GM18507 (cell line): ENCODE data around the gene TBC1D30.
A peak's percentile ranks its signal among the peaks of the same experiment; 100 is the strongest.
"Not testable (repeated sequence)": the region's sequence is repeated elsewhere in the genome, so short reads cannot be mapped to it uniquely, and the experiment has no call there.

Source experiments
- DNase-seq: peaks from one replicate; pipeline ENCODE4 v3.0.0; 2011; ENCODE audit warnings: low read depth; ENCODE audit not compliant: insufficient read length; ENCODE audit errors: extremely low spot score
- FAIRE-seq: peaks from 2 replicates; lab custom pipeline; 2011; peaks lifted over from hg19 to GRCh38; lab: Jason Lieb, UNC

Gene TBC1D30

GRCh38 chr12:64824500-64825142, at the start of gene TBC1D30:
TSS of gene TBC1D30 (plus strand) at chr12:64824647. CDS start at chr12:64824880, 233 bp downstream.
- FAIRE-seq (no peak), DNase-seq (peak; percentile 11)

DNA sequence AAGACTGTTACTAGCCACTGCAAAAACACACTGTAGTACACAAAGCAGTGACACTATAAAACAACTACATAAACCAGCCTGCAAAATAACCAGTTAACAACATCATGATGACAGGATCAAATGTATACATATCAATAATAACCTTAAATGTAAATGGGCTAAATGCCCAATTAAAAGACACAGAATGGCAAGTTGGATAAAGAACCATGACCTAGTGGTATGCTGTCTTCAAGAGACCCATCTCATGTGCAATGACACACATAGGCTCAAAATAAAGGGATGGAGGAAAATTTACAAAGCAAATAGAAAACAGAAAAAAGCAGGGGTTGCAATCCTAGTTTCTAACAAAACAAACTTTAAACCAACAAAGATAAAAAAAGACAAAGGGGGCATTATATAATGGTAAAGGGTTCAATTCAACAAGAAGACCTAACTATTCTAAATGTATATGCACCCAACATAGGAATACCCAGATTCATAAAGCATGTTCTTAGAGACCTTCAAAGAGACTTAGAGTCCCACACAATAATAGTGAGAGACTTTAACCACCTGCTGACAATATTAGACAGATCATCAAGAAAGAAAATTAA, 49.2 kb upstream of the TBC1D30 start:
- DNase-seq, FAIRE-seq: not testable (repeated sequence)

DNA sequence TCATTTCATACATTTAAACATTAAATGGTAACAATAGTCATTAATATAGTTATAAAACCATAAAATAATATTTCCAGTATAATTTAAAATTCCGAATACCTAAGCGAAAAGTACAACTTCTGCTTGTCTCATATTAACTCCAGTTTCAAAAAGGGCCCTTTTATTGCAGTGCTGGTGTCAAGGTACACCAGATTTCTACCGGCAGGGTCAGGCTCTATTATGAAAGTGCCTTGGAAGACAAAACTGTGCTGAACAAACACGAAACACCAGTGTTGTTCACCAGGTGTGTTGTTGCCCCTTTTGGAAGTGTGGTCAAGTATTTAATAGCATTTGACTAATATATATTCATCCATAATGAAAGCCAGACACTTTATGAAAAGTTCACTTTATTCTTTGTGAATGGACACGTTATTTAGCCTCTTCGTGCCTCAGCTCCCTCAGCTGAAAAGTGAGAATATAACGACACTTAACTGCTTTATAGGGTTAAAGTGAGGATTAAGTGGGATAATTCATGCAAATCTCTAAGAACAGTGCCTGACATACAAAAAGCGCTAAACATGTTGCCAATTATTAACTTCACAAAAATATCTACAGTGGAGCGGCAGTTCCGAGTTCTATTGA, 45.0 kb upstream of the TBC1D30 start:
- no peak for FAIRE-seq
- DNase-seq: no peak

DNA sequence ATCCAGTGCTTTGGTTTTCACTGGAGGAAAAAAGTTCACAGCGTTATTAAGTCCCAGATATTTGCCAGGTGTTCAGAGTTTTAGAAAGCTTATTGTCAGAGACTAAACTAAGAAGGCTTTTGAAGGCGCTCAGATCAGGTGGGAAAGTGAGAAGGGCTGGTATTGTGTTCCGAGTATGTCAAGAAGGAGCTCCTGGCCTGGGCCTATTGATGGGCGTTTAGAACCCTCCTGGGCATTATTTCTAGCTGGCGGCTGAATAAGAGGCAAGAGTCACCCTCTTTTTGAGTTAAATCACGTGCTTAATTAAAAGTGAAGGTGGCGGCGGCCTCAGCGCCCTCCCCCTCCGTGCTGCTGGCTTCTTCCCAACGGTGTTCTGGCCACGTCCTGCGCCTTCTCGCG, 44.3 kb upstream of the TBC1D30 start:
- DNase-seq (no peak), FAIRE-seq (no peak)

DNA sequence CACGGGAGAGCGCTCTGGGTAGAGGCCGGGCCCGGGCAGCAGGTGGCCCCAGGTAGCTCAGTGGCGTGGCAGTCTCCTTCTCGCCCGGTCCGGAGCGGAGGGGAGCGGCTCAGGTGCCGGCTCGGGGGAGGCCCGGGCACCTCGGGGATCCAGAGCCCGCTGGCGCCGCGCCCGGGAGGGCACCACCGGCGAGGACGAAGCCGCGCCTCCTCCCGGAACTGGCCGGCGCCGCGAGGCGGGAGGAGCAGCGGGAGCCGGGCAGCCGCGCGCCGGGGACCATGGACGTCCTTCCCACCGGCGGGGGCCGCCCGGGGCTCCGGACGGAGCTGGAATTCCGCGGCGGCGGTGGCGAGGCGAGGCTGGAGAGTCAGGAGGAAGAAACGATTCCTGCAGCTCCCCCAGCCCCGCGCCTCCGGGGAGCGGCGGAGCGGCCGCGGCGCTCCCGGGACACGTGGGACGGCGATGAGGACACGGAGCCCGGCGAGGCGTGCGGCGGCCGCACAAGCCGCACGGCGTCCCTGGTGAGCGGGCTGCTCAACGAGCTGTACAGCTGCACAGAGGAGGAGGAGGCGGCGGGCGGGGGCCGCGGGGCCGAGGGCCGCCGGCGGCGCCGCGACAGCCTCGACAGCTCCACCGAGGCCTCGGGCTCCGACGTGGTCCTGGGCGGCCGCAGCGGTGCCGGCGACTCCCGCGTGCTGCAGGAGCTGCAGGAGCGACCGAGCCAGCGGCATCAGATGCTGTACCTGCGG, 43.7 kb upstream of the TBC1D30 start:
- DNase-seq (no peak), FAIRE-seq (no peak)

DNA sequence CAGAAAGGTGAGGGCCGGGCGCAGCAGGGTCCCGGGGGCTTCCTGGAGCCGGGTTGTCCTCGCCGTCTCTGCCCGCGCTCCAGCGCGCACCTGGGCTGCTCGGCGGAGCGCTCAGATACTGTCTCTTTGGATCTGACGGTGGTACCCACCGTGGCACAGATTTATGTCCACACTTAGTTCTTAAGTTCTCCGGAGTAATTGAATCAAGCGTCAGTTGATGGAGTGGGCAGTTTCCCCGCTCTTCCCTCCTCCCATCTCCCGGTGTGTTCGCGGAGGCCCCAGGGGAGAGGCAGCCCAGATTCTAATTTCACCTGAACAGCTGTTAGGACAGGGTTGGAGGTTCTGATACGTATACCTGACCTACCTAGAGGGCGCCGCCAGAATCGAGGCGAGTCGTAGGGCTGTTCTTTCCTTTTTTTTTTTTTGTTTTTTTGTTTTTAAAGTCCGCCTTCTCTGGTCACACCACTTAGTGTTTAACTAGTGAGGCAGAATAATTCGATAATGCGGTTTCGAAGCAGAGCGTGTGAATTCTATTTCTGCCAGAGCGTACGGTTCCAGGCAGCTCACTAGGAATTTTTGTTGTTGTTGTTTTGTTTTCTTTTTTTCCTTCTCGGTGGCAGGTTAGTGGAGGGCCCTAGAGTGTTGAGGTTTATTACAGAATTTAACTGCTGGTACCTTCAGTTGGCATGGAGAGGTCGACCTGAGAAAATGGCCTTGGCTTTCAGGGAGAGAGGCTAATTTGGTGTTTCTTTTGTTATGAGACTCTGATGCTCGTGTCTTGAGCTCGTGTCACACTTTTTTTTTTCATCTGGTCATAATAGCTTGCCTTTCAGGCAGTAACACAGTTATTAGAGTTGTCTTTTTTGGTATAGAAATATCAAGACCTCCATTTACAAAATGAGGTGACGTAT, 42.9 kb upstream of the TBC1D30 start:
- no peak for FAIRE-seq

GRCh38 chr12:64782191-64782876, 42.1 kb upstream of the TBC1D30 start:
- FAIRE-seq (no peak), DNase-seq (no peak)

More for the DNA sequence above, 42.9 kb upstream of the TBC1D30 start:
- no peak for DNase-seq

GRCh38 chr12:64785838-64786237, 38.6 kb upstream of the TBC1D30 start:
- DNase-seq (no peak), FAIRE-seq (no peak)

DNA sequence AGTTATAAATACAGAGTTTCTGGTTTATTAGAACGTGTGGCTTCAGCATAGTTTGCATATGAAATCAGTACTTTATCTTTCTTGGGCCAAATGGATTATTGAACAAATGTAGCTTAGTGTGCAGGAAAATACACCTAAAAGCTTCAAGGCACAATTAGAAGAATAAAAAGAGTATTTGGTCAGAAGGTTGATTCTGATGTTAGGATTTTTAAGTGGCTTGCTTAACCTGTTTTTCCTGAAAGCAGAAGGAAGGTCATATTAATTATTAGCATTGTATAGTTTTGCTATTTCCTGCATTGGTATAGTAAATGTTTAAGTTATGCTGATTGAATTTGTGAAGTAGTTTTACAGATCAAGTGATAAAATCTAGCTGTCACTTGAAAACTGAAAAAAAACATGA, 34.3 kb upstream of the TBC1D30 start:
- FAIRE-seq (no peak), DNase-seq (no peak)

DNA sequence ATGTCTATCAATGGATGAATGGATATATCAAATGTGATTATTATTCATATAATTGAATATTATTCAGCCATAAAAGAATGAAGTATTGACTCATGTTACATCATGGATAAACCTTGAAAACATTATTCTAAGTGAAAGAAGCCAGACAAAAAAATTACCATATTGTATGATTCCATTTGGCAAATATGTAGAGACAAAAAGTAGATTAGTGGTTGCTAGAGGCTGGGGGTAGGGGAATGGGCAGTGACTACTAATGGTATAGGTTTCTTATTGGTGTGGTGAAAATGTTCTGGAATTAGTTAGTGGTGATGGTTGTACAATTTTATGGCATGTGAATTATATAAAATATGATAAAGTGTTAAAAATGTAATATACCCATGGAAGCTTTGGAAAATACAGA, 33.4 kb upstream of the TBC1D30 start:
- no peak for FAIRE-seq

GRCh38 chr12:64792128-64792527, 32.3 kb upstream of the TBC1D30 start:
- FAIRE-seq (peak; percentile 5), DNase-seq (no peak)

More for the DNA sequence above, 33.4 kb upstream of the TBC1D30 start:
- DNase-seq: no peak

GRCh38 chr12:64793610-64794009, 30.8 kb upstream of the TBC1D30 start:
- no peak for DNase-seq
- FAIRE-seq: no peak

GRCh38 chr12:64794305-64794704, 30.1 kb upstream of the TBC1D30 start:
- FAIRE-seq: no peak

DNA sequence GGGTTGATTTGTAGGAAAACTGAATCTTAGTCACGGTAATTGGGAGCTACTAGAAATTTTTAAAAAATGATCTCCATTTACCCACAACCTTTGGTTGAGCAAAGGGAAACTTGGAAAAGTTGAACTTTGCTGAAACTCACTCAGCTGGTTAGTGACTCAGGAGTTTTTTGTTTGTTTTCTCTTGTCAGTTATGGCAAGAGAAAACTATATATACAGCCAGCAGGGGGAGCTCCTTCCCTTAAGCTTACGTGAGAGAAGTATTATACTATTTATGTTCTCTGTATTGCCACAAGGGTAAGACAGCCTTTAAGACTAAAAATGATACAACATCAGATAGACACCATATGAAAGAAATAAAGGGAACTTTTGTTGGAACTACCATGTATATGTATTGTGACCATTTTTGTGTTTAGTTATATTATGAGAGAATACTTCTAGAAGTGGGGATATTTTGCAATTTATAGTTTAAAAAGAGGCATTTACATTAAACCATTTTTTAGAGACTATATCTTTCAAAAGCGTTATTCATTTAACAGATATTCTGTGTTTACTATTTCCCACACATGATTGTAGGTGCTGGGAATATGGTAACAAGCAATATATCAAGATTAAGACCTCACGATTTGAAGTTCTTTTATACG, 28.1 kb upstream of the TBC1D30 start:
- DNase-seq (peak; percentile 42), FAIRE-seq (peak; percentile 26)

More at GRCh38 chr12:64794305-64794704, 30.1 kb upstream of the TBC1D30 start:
- DNase-seq: no peak

GRCh38 chr12:64797156-64797555, 27.3 kb upstream of the TBC1D30 start:
- FAIRE-seq (no peak), DNase-seq (no peak)

DNA sequence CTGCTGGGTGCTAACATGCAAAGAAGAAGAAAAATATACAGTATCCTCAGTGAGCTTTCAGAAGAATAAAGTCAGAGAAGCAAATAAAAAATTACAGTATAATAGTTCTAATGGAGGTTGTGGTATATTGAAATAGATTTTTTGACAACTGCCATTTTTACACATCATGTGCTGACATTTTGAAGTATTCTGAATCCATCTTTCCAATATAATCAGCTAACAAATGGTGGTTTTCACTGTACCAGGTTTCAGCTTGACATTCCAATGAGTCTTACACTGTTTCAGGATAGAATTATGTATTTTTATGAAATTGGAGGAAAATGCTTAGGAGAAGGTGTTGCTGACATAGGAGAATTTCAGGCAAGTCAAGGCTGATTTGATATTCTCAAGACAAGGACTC, 26.3 kb upstream of the TBC1D30 start:
- no peak for FAIRE-seq
- no peak for DNase-seq

DNA sequence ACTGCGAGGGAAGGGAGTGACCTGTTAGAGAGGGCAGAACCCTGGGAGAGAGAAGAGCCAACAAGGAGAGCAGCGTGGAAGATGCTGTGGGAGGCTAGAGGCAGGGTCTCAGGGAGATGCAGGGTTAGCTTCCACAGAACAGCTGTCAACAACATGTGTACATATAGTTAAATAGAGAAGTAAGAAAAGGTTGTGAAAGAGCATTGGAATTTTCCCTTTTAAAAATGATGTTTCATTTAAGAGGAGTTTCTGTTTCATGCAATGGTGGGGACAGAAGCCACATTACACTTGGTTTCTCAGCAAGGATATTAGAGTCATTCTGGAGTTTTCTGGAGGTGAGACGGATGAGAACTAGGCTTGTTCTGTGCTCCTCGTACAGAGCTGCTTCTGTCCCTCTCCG, 23.8 kb upstream of the TBC1D30 start:
- FAIRE-seq: no peak
- no peak for DNase-seq

- no peak for DNase-seq
- no peak for FAIRE-seq
Measured at GRCh38 chr12:64801381-64801780, 23.1 kb upstream of the TBC1D30 start.
